ENCODE data around the gene RAB3A. TPM values are rescaled to one million over a fixed set of nuclear protein-coding genes. Genes with fewer than 3 reads are reported as not detected.

RAB3A gene
- total and polyA plus RNA-seq, 2 donors (not counting 3 experiments of a cell fraction or from before 2014, with no cell fraction given) = 0.88 to 0.90 TPM

- CTCF ChIA-PET = interaction anchor here (0.8 to 1.5 kb wide), 2 partner anchors 12 to 63 kb away, joined by 4 to 6 read pairs; partner anchors contain the start of gene RAB3A
- intact Hi-C loops (cut with micrococcal nuclease) (no loop called here), dilution Hi-C loops (cut with MboI; ENCODE audit: extremely low pct_ligation_motif_present, low sequenced_read_pairs) (no loop called here)
- H3K4me2 ChIP-seq (ENCODE audit: insufficient read depth, low read length) = no peak overlapping the region
- H2AFZ ChIP-seq (ENCODE audit: low read depth, low read length) = no peak overlapping the region
- DNase-seq (ENCODE audit: low read depth, low spot score) (no peak), FAIRE-seq (no peak)
- TF ChIP-seq MAX (IDR thresholded peaks at IDR 0.05; ENCODE audit: insufficient read depth, insufficient read length) = no peak
- TF ChIP-seq EZH2 (IDR thresholded peaks at IDR 0.05; ENCODE audit: borderline replicate concordance, low read depth, low read length, severe bottlenecking) = no peak
- TF ChIP-seq MYC (IDR thresholded peaks at IDR 0.05; ENCODE audit: low read depth, low read length) = no peak
- no peak for TF ChIP-seq POLR2A (IDR thresholded peaks at IDR 0.05; ENCODE audit: low read depth, low read length)
- TF ChIP-seq GATA2 (IDR thresholded peaks at IDR 0.05; ENCODE audit: insufficient read depth, insufficient read length, low read depth, low read length) = no peak
- TF ChIP-seq POLR2AphosphoS5 (IDR thresholded peaks at IDR 0.05; ENCODE audit: insufficient read depth, low read depth, low read length) = no peak
- no peak overlapping the region for H3K4me3 ChIP-seq (replicated peaks in 1 of 3; ENCODE audit: insufficient read depth in 1 of 3, low read depth in 1 of 3, low read length in 3 of 3)
- H3K79me2 ChIP-seq (ENCODE audit: control insufficient read depth, insufficient read depth, low read length) = no peaks in the 10 kb centered on the region
- no peak overlapping the region for H3K9ac ChIP-seq (replicated peaks; ENCODE audit: extremely low read depth, insufficient read depth, low read length)
- BruUV-seq (replicated peaks) = no TSS peak
- H3K9me1 ChIP-seq (replicated peaks; ENCODE audit: control insufficient read depth, extremely low read depth, insufficient read depth, low read length) = no peaks in the 10 kb centered on the region
- no peaks in the 10 kb centered on the region for H3K27me3 ChIP-seq (ENCODE audit: control insufficient read depth in 2 of 2, insufficient read depth in 2 of 2, low read length in 2 of 2)
- H3K4me1 ChIP-seq (ENCODE audit: control insufficient read depth, extremely low read depth, insufficient read depth, low read length) = no peaks in the 10 kb centered on the region
- H3K27ac ChIP-seq (ENCODE audit: insufficient read depth, low read depth, low read length) = no peak overlapping the region
- H3K9me3 ChIP-seq (replicated peaks; ENCODE audit: control insufficient read depth, insufficient read depth, low read length) = no peaks in the 10 kb centered on the region
- POLR2A ChIA-PET = interaction anchor here (0.6 kb wide), 1 partner anchor 36 kb away, joined by 4 read pairs; no protein-coding TSS in a partner anchor
- no peaks in the 10 kb centered on the region for H3K36me3 ChIP-seq (ENCODE audit: control insufficient read depth in 2 of 2, extremely low read depth in 1 of 2, insufficient read depth in 2 of 2, low read length in 2 of 2)
- no peaks in the 10 kb centered on the region for H4K20me1 ChIP-seq (replicated peaks; ENCODE audit: control insufficient read depth, extremely low read depth, insufficient read depth, low read length)
Measured at GRCh38 chr19:18216789-18217188, 12.9 kb upstream of the RAB3A start.

- no peaks in the 10 kb centered on the region for H3K27me3 ChIP-seq (ENCODE audit: control insufficient read depth in 2 of 2, insufficient read depth in 2 of 2, low read length in 2 of 2)
- H3K36me3 ChIP-seq (ENCODE audit: control insufficient read depth in 2 of 2, extremely low read depth in 1 of 2, insufficient read depth in 2 of 2, low read length in 2 of 2) = no peaks in the 10 kb centered on the region
- no peak overlapping the region for H3K27ac ChIP-seq (ENCODE audit: insufficient read depth, low read depth, low read length)
- no peak overlapping the region for H3K4me3 ChIP-seq (replicated peaks in 1 of 3; ENCODE audit: insufficient read depth in 1 of 3, low read depth in 1 of 3, low read length in 3 of 3)
- H3K4me1 ChIP-seq (ENCODE audit: control insufficient read depth, extremely low read depth, insufficient read depth, low read length) = no peaks in the 10 kb centered on the region
- no peaks in the 10 kb centered on the region for H3K79me2 ChIP-seq (ENCODE audit: control insufficient read depth, insufficient read depth, low read length)
- no peak overlapping the region for H2AFZ ChIP-seq (ENCODE audit: low read depth, low read length)
- TF ChIP-seq POLR2A (IDR thresholded peaks at IDR 0.05; ENCODE audit: low read depth, low read length) = no peak
- no peak for TF ChIP-seq MAX (IDR thresholded peaks at IDR 0.05; ENCODE audit: insufficient read depth, insufficient read length)
- TF ChIP-seq MYC (IDR thresholded peaks at IDR 0.05; ENCODE audit: low read depth, low read length) = no peak
- no peak for TF ChIP-seq EZH2 (IDR thresholded peaks at IDR 0.05; ENCODE audit: borderline replicate concordance, low read depth, low read length, severe bottlenecking)
- no peak for TF ChIP-seq JUN (IDR thresholded peaks at IDR 0.05; ENCODE audit: borderline replicate concordance, insufficient read depth, insufficient read length, low read depth)
- TF ChIP-seq FOS (IDR thresholded peaks at IDR 0.05; ENCODE audit: borderline replicate concordance, insufficient read depth, low read length) = no peak
- TF ChIP-seq, protein P1, sequence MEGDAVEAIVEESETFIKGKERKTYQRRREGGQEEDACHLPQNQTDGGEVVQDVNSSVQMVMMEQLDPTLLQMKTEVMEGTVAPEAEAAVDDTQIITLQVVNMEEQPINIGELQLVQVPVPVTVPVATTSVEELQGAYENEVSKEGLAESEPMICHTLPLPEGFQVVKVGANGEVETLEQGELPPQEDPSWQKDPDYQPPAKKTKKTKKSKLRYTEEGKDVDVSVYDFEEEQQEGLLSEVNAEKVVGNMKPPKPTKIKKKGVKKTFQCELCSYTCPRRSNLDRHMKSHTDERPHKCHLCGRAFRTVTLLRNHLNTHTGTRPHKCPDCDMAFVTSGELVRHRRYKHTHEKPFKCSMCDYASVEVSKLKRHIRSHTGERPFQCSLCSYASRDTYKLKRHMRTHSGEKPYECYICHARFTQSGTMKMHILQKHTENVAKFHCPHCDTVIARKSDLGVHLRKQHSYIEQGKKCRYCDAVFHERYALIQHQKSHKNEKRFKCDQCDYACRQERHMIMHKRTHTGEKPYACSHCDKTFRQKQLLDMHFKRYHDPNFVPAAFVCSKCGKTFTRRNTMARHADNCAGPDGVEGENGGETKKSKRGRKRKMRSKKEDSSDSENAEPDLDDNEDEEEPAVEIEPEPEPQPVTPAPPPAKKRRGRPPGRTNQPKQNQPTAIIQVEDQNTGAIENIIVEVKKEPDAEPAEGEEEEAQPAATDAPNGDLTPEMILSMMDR (IDR thresholded peaks at IDR 0.05; ENCODE audit: extremely low read depth in 1 of 2, insufficient read depth in 1 of 2, low read depth in 1 of 2, low read length in 2 of 2) = no peak
- TF ChIP-seq POLR2AphosphoS5 (IDR thresholded peaks at IDR 0.05; ENCODE audit: insufficient read depth, low read depth, low read length) = no peak
- no peak for TF ChIP-seq GATA2 (IDR thresholded peaks at IDR 0.05; ENCODE audit: insufficient read depth, insufficient read length, low read depth, low read length)
- dilution Hi-C loops (cut with MboI; ENCODE audit: extremely low pct_ligation_motif_present, low sequenced_read_pairs) = no loop called here
- no TSS peak for BruUV-seq (replicated peaks)
- intact Hi-C loops (cut with micrococcal nuclease) = no loop called here
- ChIA-PET CTCF (interaction anchor here (1.1 to 1.5 kb wide), 2 partner anchors 37 kb away, joined by 3 read pairs; no protein-coding TSS in a partner anchor), POLR2A (interaction anchor here (0.7 kb wide), 1 partner anchor 1001 kb away, joined by 3 read pairs; no protein-coding TSS in a partner anchor)
- no peak overlapping the region for H3K9ac ChIP-seq (replicated peaks; ENCODE audit: extremely low read depth, insufficient read depth, low read length)
- no peak for DNase-seq (ENCODE audit: low read depth, low spot score)
- no peaks in the 10 kb centered on the region for H3K9me3 ChIP-seq (replicated peaks; ENCODE audit: control insufficient read depth, insufficient read depth, low read length)
- H4K20me1 ChIP-seq (replicated peaks; ENCODE audit: control insufficient read depth, extremely low read depth, insufficient read depth, low read length) = no peaks in the 10 kb centered on the region
- no peak for FAIRE-seq
- no peaks in the 10 kb centered on the region for H3K9me1 ChIP-seq (replicated peaks; ENCODE audit: control insufficient read depth, extremely low read depth, insufficient read depth, low read length)
- H3K4me2 ChIP-seq (ENCODE audit: insufficient read depth, low read length) = no peak overlapping the region
Measured at GRCh38 chr19:18214779-18215433, 11.1 kb upstream of the RAB3A start.
